Kidney (tissue), 14 donors: ENCODE data around the gene SPRY4. TPM values are rescaled to one million over a fixed set of nuclear protein-coding genes. Genes with fewer than 3 reads are reported as not detected.
"Not testable (repeated sequence)": the region's sequence is repeated elsewhere in the genome, so short reads cannot be mapped to it uniquely, and the experiment has no call there.

Source experiments
- DNase-seq, 5 donors: peaks; one replicate each; pipeline ENCODE4 v3.0.0-alpha.2; 2013 to 2020
- FAIRE-seq: peaks from 2 replicates; lab custom pipeline; 2012; peaks lifted over from hg19 to GRCh38; lab: Jason Lieb, UNC
- H3K27ac ChIP-seq, 2 donors: one replicate each; pipeline ENCODE4 v1.7.0; 2013; ENCODE audit warnings: low read depth in 2 of 2, low read length in 2 of 2, inconsistent platforms in 1 of 2
- H3K27me3 ChIP-seq: one replicate; pipeline ENCODE4 v1.7.1; 2013; ENCODE audit warnings: low read length, inconsistent platforms; ENCODE audit not compliant: control insufficient read depth, insufficient read depth
- H3K36me3 ChIP-seq, 3 donors: one replicate each; pipeline versions ENCODE4 v1.7.0 to v1.7.1; 2013; ENCODE audit warnings: low read length in 3 of 3, control low read depth in 1 of 3, inconsistent platforms in 1 of 3; ENCODE audit not compliant: insufficient read depth in 3 of 3, control insufficient read depth in 2 of 3
- H3K4me1 ChIP-seq, 3 donors: one replicate each; pipeline versions ENCODE4 v1.7.0 to v1.7.1; 2013; ENCODE audit warnings: low read length in 3 of 3, inconsistent platforms in 1 of 3, low read depth in 1 of 3; ENCODE audit not compliant: control insufficient read depth in 2 of 3, insufficient read depth in 2 of 3
- H3K4me3 ChIP-seq, 3 donors: one replicate each; pipeline versions ENCODE4 v1.7.0 to v1.8.1; 2013; ENCODE audit warnings: low read length in 3 of 3, control low read depth in 1 of 3, inconsistent platforms in 1 of 3
- H3K9ac ChIP-seq, 3 donors: one replicate each; pipeline versions ENCODE4 v1.7.0 to v1.7.1; 2013; ENCODE audit warnings: low read length in 3 of 3, control low read depth in 1 of 3, inconsistent platforms in 1 of 3
- H3K9me3 ChIP-seq, 3 donors: one replicate each; pipeline versions ENCODE4 v1.7.0 to v1.7.1; 2013; ENCODE audit warnings: low read length in 3 of 3, control low read depth in 1 of 3, inconsistent platforms in 1 of 3; ENCODE audit not compliant: control insufficient read depth in 2 of 3, insufficient read depth in 1 of 3
- intact Hi-C: fragments of 100-400 bp; cut with DNase I; formaldehyde crosslinking; loops from one replicate; pipeline ENCODE4 v1.11.1; 2022
- polyA plus RNA-seq: library from polyadenylated mRNA; stranded (reverse); fragments of 350-450 nt; fragmentation: Illumina TruSeq; extraction: RNeasy Lipid Tissue Mini Kit (QIAGEN cat#74804); gene quantifications from one replicate; pipeline ENCODE4 v1.2.3, GENCODE V29; 2014; ENCODE audit warnings: low read depth, low replicate concordance; ENCODE audit not compliant: insufficient read depth
- total RNA-seq: library from RNA; stranded (reverse); fragmentation: NEBNext Ultra II Directional; extraction: Animal tissue kit (Norgen Biotek cat#: 25700); gene quantifications from one replicate; pipeline ENCODE4 v1.2.1, GENCODE V29; 2021
- TF ChIP-seq, protein P1 (sequence below): IDR thresholded peaks from 3 replicates; pipeline ENCODE4 v1.5.1; 2012; ENCODE audit warnings: mild to moderate bottlenecking, moderate library complexity, borderline replicate concordance; ENCODE audit not compliant: insufficient read depth; ENCODE audit errors: extremely low read depth
- donor health status: control.
- donor health status: control.
- donor health status: control.
- donor health status: control.
- donor health status: control.
- donor health status: DM: yes; HTN: yes; CAD: no.
- donor health status: Normal renal cell carcinoma (clear cell type).

SPRY4 gene
- total and polyA plus RNA-seq, 2 donors from 2014 or later, result 6.0 to 16.6 TPM

GRCh38 chr5:142276517-142276916, 48.3 kb downstream of the SPRY4 start:
- no peak overlapping the region for H3K27ac ChIP-seq
- intact Hi-C loops, result no loop called here
- DNase-seq (no peak), FAIRE-seq (no peak)
- H3K27me3 ChIP-seq, result no peaks in the 10 kb centered on the region
- peaks cover 5 to 20% (median 9%) of the 10 kb centered on the region in 3 donors for H3K4me1 ChIP-seq
- no peaks in the 10 kb centered on the region for H3K36me3 ChIP-seq
- no peak overlapping the region for H3K9ac ChIP-seq
- TF ChIP-seq, protein P1, sequence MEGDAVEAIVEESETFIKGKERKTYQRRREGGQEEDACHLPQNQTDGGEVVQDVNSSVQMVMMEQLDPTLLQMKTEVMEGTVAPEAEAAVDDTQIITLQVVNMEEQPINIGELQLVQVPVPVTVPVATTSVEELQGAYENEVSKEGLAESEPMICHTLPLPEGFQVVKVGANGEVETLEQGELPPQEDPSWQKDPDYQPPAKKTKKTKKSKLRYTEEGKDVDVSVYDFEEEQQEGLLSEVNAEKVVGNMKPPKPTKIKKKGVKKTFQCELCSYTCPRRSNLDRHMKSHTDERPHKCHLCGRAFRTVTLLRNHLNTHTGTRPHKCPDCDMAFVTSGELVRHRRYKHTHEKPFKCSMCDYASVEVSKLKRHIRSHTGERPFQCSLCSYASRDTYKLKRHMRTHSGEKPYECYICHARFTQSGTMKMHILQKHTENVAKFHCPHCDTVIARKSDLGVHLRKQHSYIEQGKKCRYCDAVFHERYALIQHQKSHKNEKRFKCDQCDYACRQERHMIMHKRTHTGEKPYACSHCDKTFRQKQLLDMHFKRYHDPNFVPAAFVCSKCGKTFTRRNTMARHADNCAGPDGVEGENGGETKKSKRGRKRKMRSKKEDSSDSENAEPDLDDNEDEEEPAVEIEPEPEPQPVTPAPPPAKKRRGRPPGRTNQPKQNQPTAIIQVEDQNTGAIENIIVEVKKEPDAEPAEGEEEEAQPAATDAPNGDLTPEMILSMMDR, result no peak
- H3K4me3 ChIP-seq, result no peak overlapping the region
- H3K9me3 ChIP-seq, result no peaks in the 10 kb centered on the region

GRCh38 chr5:142275496-142275895, 49.3 kb downstream of the SPRY4 start:
- peaks cover 5 to 14% (median 9%) of the 10 kb centered on the region in 3 donors for H3K4me1 ChIP-seq
- FAIRE-seq, result no peak

DNA sequence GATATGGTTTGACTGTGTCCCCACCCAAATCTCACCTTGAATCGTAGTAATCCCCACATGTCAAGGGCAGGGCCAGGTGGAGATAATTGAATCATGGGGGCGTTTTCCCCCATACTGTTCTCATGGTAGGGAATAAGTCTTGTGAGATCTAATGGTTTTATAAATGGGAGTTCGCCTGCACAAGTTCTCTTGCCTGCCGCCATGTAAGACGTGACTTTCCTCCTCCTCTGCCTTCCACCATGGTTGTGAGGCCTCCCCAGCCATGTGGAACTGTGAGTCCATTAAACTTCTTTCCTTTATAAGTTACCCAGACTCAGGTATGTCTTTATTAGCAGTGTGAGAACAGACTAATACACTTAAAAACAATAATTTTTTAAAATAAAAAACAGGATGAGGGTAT, 52.2 kb downstream of the SPRY4 start:
- H3K9ac ChIP-seq, H3K9me3 ChIP-seq, FAIRE-seq, H3K27ac ChIP-seq, H3K4me3 ChIP-seq, H3K36me3 ChIP-seq, DNase-seq, intact Hi-C loops, H3K4me1 ChIP-seq, H3K27me3 ChIP-seq: not testable (repeated sequence)

More at GRCh38 chr5:142275496-142275895, 49.3 kb downstream of the SPRY4 start:
- H3K36me3 ChIP-seq, result no peaks in the 10 kb centered on the region
- intact Hi-C loops, result no loop called here
- H3K4me3 ChIP-seq, result no peak overlapping the region
- no peak overlapping the region for H3K27ac ChIP-seq
- no peaks in the 10 kb centered on the region for H3K9me3 ChIP-seq
- H3K9ac ChIP-seq, result no peak overlapping the region
- no peak for DNase-seq
- TF ChIP-seq, protein P1, result no peak
- H3K27me3 ChIP-seq, result no peaks in the 10 kb centered on the region

- H3K9ac ChIP-seq, FAIRE-seq, H3K4me3 ChIP-seq, H3K27ac ChIP-seq, H3K9me3 ChIP-seq, intact Hi-C loops, H3K27me3 ChIP-seq, H3K36me3 ChIP-seq, H3K4me1 ChIP-seq, DNase-seq: not testable (repeated sequence)
Observed at GRCh38 chr5:142264084-142264483, 60.7 kb downstream of the SPRY4 start.
